OCI-LY1 (cell line): Measurements from ENCODE around the gene GSK3B.

Experiments
- H2AFZ ChIP-seq: fragments of 200-600 bp; sonication (generic), shearing (Covaris generic); 2 replicates; pipeline ENCODE4 v1.6.0; 2014; ENCODE audit warnings: antibody characterized with exemption, mild to moderate bottlenecking, low read length
- H3F3A ChIP-seq: fragments of 200-600 bp; sonication (generic), shearing (Covaris generic); 2 replicates; pipeline ENCODE4 v1.6.0; 2014; ENCODE audit warnings: mild to moderate bottlenecking, antibody characterized with exemption, low read length, moderate library complexity; ENCODE audit not compliant: insufficient read depth
- H3K27ac ChIP-seq: fragments of 200-600 bp; sonication (generic); 2 replicates; pipeline ENCODE4 v1.5.1; 2014; ENCODE audit warnings: low read length, mixed run types, mild to moderate bottlenecking, low read depth; ENCODE audit not compliant: poor library complexity, severe bottlenecking
- H3K27me3 ChIP-seq: fragments of 200-600 bp; sonication (generic); 2 replicates; pipeline ENCODE4 v1.6.0; 2014; ENCODE audit warnings: antibody characterized with exemption, mild to moderate bottlenecking, low read length, moderate library complexity; ENCODE audit not compliant: insufficient read depth
- H3K36me3 ChIP-seq: fragments of 200-600 bp; sonication (generic); 2 replicates; pipeline ENCODE4 v1.6.1; 2014; ENCODE audit warnings: mild to moderate bottlenecking, antibody characterized with exemption, low read length, moderate library complexity, mixed read lengths; ENCODE audit not compliant: insufficient read depth
- H3K4me1 ChIP-seq: fragments of 200-600 bp; sonication (generic); 2 replicates; pipeline ENCODE4 v1.5.1; 2014; ENCODE audit warnings: mild to moderate bottlenecking, low read length, moderate library complexity; ENCODE audit not compliant: insufficient read depth, severe bottlenecking
- H3K4me2 ChIP-seq: fragments of 200-600 bp; sonication (generic), shearing (Covaris generic); 2 replicates; pipeline ENCODE4 v1.6.1; 2014; ENCODE audit warnings: low read length
- H3K4me3 ChIP-seq: fragments of 200-600 bp; sonication (generic); 2 replicates; pipeline ENCODE4 v1.5.1; 2014; ENCODE audit warnings: low read length, low read depth, mild to moderate bottlenecking, mixed read lengths; ENCODE audit not compliant: poor library complexity, severe bottlenecking
- H3K79me2 ChIP-seq: fragments of 200-600 bp; shearing (Covaris generic); 2 replicates; pipeline ENCODE4 v1.6.1; 2016; ENCODE audit warnings: mixed run types, low read length, mixed read lengths; ENCODE audit not compliant: insufficient read depth
- H3K9ac ChIP-seq: fragments of 200-600 bp; sonication (generic), shearing (Covaris generic); 2 replicates; pipeline ENCODE4 v1.6.1; 2014; ENCODE audit warnings: mild to moderate bottlenecking, low read length, mixed read lengths
- H3K9me2 ChIP-seq: fragments of 200-600 bp; sonication (generic), shearing (Covaris generic); 2 replicates; pipeline ENCODE4 v1.6.1; 2014; ENCODE audit warnings: low read depth, mild to moderate bottlenecking, low read length, mixed read lengths
- H3K9me3 ChIP-seq: fragments of 200-600 bp; shearing (Covaris generic); 2 replicates; pipeline ENCODE4 v1.6.1; 2014; ENCODE audit warnings: low read length, mixed read lengths
- H4K20me1 ChIP-seq: fragments of 200-600 bp; sonication (generic), shearing (Covaris generic); 2 replicates; pipeline ENCODE4 v1.6.0; 2016; ENCODE audit warnings: mild to moderate bottlenecking, low read length; ENCODE audit not compliant: insufficient read depth
- EZH2 ChIP-seq: fragments of 200-600 bp; sonication (generic), shearing (Covaris generic); IDR thresholded peaks from 2 replicates; pipeline ENCODE4 v1.8.0; 2017; ENCODE audit warnings: borderline replicate concordance, mixed run types, mild to moderate bottlenecking, antibody characterized with exemption, low read length, moderate library complexity, mixed read lengths
- TF ChIP-seq, protein P1 (sequence below): fragments of 200-600 bp; sonication (generic), shearing (Covaris generic); IDR thresholded peaks from 2 replicates; pipeline ENCODE4 v1.5.1; 2017; ENCODE audit warnings: mild to moderate bottlenecking, antibody characterized with exemption, low read length, moderate library complexity, mixed read lengths

Gene GSK3B

DNA sequence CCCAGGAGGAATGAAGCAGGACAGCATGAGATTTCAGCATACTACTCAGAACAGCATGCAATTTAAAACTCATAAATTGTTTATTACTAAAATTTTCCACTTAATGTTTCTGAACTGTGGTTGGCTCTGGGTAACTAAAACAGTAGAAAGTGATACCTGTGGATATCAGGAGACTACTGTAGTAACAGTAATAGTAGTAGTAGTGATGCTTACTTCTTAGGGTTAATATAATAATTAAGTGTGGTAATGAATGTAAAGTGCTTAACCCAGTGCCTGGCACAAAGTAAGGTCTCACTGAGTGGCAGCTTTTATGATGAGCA lies 195.1 kb downstream of the GSK3B start:
- Histone ChIP-seq H3K9me2 (no peaks in the 10 kb centered on the region), H3K9me3 (no peaks in the 10 kb centered on the region), H3K27ac (no peak overlapping the region), H3K36me3 (peaks cover 14% of the 10 kb centered on the region; the same call in 1 of the 2 replicates), H3K79me2 (no peaks in the 10 kb centered on the region), H3K4me3 (no peak overlapping the region), H4K20me1 (no peaks in the 10 kb centered on the region), H3K4me1 (no peaks in the 10 kb centered on the region), H3K27me3 (no peaks in the 10 kb centered on the region), H3K9ac (no peak overlapping the region), H3F3A (0 out of 2 replicates have a peak, but pooled peaks cover 5% of the 10 kb centered on the region), H2AFZ (no peak overlapping the region), H3K4me2 (no peak overlapping the region)
- TF ChIP-seq EZH2 = no peak
- TF ChIP-seq, protein P1, sequence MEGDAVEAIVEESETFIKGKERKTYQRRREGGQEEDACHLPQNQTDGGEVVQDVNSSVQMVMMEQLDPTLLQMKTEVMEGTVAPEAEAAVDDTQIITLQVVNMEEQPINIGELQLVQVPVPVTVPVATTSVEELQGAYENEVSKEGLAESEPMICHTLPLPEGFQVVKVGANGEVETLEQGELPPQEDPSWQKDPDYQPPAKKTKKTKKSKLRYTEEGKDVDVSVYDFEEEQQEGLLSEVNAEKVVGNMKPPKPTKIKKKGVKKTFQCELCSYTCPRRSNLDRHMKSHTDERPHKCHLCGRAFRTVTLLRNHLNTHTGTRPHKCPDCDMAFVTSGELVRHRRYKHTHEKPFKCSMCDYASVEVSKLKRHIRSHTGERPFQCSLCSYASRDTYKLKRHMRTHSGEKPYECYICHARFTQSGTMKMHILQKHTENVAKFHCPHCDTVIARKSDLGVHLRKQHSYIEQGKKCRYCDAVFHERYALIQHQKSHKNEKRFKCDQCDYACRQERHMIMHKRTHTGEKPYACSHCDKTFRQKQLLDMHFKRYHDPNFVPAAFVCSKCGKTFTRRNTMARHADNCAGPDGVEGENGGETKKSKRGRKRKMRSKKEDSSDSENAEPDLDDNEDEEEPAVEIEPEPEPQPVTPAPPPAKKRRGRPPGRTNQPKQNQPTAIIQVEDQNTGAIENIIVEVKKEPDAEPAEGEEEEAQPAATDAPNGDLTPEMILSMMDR = no peak

DNA sequence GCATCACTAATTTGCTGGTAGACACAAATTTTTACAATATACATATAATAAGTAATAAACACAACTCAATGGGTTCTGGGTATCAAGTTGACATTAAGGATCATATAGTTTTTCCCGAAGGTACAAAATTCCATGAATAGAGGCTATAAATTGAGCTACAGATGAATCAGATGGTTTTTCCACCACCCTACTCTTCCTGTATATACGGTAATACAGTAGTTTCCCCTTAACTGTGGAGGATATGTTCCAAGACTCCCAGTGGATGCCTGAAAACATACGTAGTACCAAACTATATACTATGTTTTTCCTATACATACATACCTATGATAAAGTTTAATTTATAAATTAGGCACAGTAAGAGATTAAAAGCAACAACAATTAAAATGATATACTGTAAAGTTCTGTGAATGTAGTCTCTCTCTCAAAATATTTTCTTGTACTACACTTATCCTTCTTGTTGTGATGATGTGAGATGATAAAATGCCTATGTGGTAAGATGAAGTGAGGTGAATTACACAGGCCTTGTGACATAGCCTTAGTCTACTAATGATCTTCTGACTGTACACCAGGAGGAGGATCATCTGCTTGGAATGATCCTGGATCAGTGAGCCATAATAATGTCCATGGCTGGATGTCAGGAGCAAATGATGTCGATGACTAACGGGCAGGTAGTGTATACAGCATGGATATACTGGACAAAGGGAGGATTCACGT lies 195.6 kb downstream of the GSK3B start:
- H3K36me3 ChIP-seq = peaks cover 12% of the 10 kb centered on the region; the same call in 1 of the 2 replicates
- H3K9ac ChIP-seq = no peak overlapping the region
- no peak overlapping the region for H3K27ac ChIP-seq
- no peaks in the 10 kb centered on the region for H4K20me1 ChIP-seq
- H2AFZ ChIP-seq = no peak overlapping the region
- TF ChIP-seq EZH2 = no peak
- TF ChIP-seq, protein P1 = no peak
- no peaks in the 10 kb centered on the region for H3K27me3 ChIP-seq
- no peak overlapping the region for H3K4me2 ChIP-seq
- H3K9me3 ChIP-seq = no peaks in the 10 kb centered on the region
- H3F3A ChIP-seq = 0 out of 2 replicates have a peak, but pooled peaks cover 5% of the 10 kb centered on the region
- H3K79me2 ChIP-seq = no peaks in the 10 kb centered on the region
- no peaks in the 10 kb centered on the region for H3K9me2 ChIP-seq
- H3K4me3 ChIP-seq = no peak overlapping the region
- no peaks in the 10 kb centered on the region for H3K4me1 ChIP-seq

DNA sequence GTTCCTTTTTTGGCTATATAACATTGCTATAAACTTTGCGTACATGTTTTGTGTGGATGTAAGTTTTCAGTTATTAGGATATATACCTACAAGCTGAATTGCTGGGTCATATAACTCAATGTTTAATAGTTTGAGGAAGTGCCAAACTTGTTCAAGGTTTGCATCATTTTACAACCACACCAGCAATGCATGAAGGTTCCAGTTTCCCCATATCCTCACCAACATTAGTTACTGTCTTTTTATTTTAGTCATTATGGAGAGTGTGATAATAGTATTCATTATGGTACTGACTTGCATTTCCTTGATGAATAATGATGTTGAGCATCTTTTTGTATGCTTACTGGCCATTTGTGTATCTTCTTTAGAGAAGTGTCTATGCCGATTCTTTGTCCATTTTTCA lies 200.1 kb downstream of the GSK3B start:
- no peak overlapping the region for H3K4me2 ChIP-seq
- no peak overlapping the region for H3K27ac ChIP-seq
- H3K36me3 ChIP-seq = peaks cover 9% of the 10 kb centered on the region; the same call in 1 of the 2 replicates
- H3K4me3 ChIP-seq = no peak overlapping the region
- H3K4me1 ChIP-seq = no peaks in the 10 kb centered on the region
- H3K9ac ChIP-seq = no peak overlapping the region
- no peaks in the 10 kb centered on the region for H3K9me2 ChIP-seq
- H4K20me1 ChIP-seq = no peaks in the 10 kb centered on the region
- no peaks in the 10 kb centered on the region for H3K27me3 ChIP-seq
- 0 out of 2 replicates have a peak, but pooled peaks cover 5% of the 10 kb centered on the region for H3F3A ChIP-seq
- TF ChIP-seq EZH2 = no peak
- TF ChIP-seq, protein P1 = no peak
- no peak overlapping the region for H2AFZ ChIP-seq
- no peaks in the 10 kb centered on the region for H3K79me2 ChIP-seq
- 0 out of 2 replicates have a peak, but pooled peaks cover 3% of the 10 kb centered on the region for H3K9me3 ChIP-seq
